ENCODE measurements around the gene GPR160. TPM values are rescaled to one million over a fixed set of nuclear protein-coding genes. Genes with fewer than 3 reads are reported as not detected.
A peak's percentile ranks its signal among the peaks of the same experiment; 100 is the strongest.

Gene GPR160
- total RNA-seq (1 to 10 TPM; 2.8 to 4.1 TPM), polyA plus RNA-seq (10 to 100 TPM in 1 of 2 donors, 1 to 10 TPM in 1; 1.0 to 12.9 TPM)
- long read RNA-seq, donor 1, partial matches to known transcripts, result 1 of 2 reads
- long read RNA-seq, donor 1, other reads (novel, unspliced or antisense), result 0 of 2 reads
- long read RNA-seq, donor 2, partial matches to known transcripts, result 0 of 1 reads
- long read RNA-seq, donor 2, other reads (novel, unspliced or antisense), result 0 of 1 reads

GRCh38 chr3:170037463-170038433 lies at the start of gene GPR160:
Gene GPR160 (plus strand): TSS chr3:170037995. CDS start chr3:170083973, 45,978 bp downstream.
- ATAC-seq (ENCODE audit: low FRiP score), result peak; percentile 44
- Histone ChIP-seq H3K27ac (ENCODE audit: low read depth in 1 of 2, low read length in 2 of 2) (no peak within 1 kb of the TSS), H3K36me3 (ENCODE audit: control insufficient read depth in 1 of 2, insufficient read depth in 2 of 2, low read length in 1 of 2) (no peaks in the 10 kb centered on the region), H3K9me3 (ENCODE audit: control insufficient read depth, low read length) (no peaks in the 10 kb centered on the region), H3K4me3 (ENCODE audit: low read length in 2 of 2) (peak within 1 kb of the TSS; percentile 30 to 34), H3K4me1 (ENCODE audit: control insufficient read depth in 1 of 2, insufficient read depth in 2 of 2, low read length in 2 of 2) (no peaks in the 10 kb centered on the region), H3K27me3 (ENCODE audit: control insufficient read depth in 1 of 2, insufficient read depth in 2 of 2, low read length in 1 of 2) (no peaks in the 10 kb centered on the region)
- intact Hi-C loops (cut with DNase I), result no loop called here
- 5% methylated on average over 64 to 78 of the region's 78 CpGs for WGBS, 2 donors
- peak; percentile 85 to 89 for DNase-seq

- no peak for ATAC-seq (ENCODE audit: low FRiP score)
- no peaks in the 10 kb centered on the region for H3K4me1 ChIP-seq (ENCODE audit: control insufficient read depth in 1 of 2, insufficient read depth in 2 of 2, low read length in 2 of 2)
- no peak overlapping the region for H3K27ac ChIP-seq (ENCODE audit: low read depth in 1 of 2, low read length in 2 of 2)
- no peaks in the 10 kb centered on the region for H3K9me3 ChIP-seq (ENCODE audit: control insufficient read depth, low read length)
- 82 to 88% methylated on average over 4 of the region's 4 CpGs for WGBS, 2 donors
- H3K27me3 ChIP-seq (ENCODE audit: control insufficient read depth in 1 of 2, insufficient read depth in 2 of 2, low read length in 1 of 2), result no peaks in the 10 kb centered on the region
- intact Hi-C loops (cut with DNase I), result loop anchor here in 1 of 2 donors (10.0 kb wide), 1 partner anchor 104 kb away; no protein-coding TSS in a partner anchor
- H3K36me3 ChIP-seq (ENCODE audit: control insufficient read depth in 1 of 2, insufficient read depth in 2 of 2, low read length in 1 of 2), result peaks cover 4 to 5% of the 10 kb centered on the region in 2 donors
- no peak for DNase-seq
- no peak overlapping the region for H3K4me3 ChIP-seq (ENCODE audit: low read length in 2 of 2)
Observed at GRCh38 chr3:169990431-169990830, 47.4 kb upstream of the GPR160 start.

- ATAC-seq (ENCODE audit: low FRiP score) (no peak), DNase-seq (no peak)
- Histone ChIP-seq H3K27me3 (ENCODE audit: control insufficient read depth in 1 of 2, insufficient read depth in 2 of 2, low read length in 1 of 2) (no peaks in the 10 kb centered on the region), H3K4me3 (ENCODE audit: low read length in 2 of 2) (no peak overlapping the region), H3K4me1 (ENCODE audit: control insufficient read depth in 1 of 2, insufficient read depth in 2 of 2, low read length in 2 of 2) (no peaks in the 10 kb centered on the region), H3K36me3 (ENCODE audit: control insufficient read depth in 1 of 2, insufficient read depth in 2 of 2, low read length in 1 of 2) (peaks cover 4 to 5% of the 10 kb centered on the region in 2 donors), H3K27ac (ENCODE audit: low read depth in 1 of 2, low read length in 2 of 2) (no peak overlapping the region), H3K9me3 (ENCODE audit: control insufficient read depth, low read length) (no peaks in the 10 kb centered on the region)
- 44 to 45% methylated on average over 3 of the region's 3 CpGs for WGBS, 2 donors
- intact Hi-C loops (cut with DNase I), result loop anchor here in 1 of 2 donors (10.0 kb wide), 1 partner anchor 103 kb away; no protein-coding TSS in a partner anchor
Observed at GRCh38 chr3:169992156-169992555, 45.6 kb upstream of the GPR160 start.

- intact Hi-C loops (cut with DNase I), result loop anchor here in 1 of 2 donors (10.0 kb wide), 1 partner anchor 102 kb away; no protein-coding TSS in a partner anchor
- H3K36me3 ChIP-seq (ENCODE audit: control insufficient read depth in 1 of 2, insufficient read depth in 2 of 2, low read length in 1 of 2), result peaks cover 4 to 5% of the 10 kb centered on the region in 2 donors
Observed at GRCh38 chr3:169992781-169993180, 45.0 kb upstream of the GPR160 start.

GRCh38 chr3:169993761-169994160 lies 44.0 kb upstream of the GPR160 start:
- WGBS, 2 donors, result 88% methylated on average over 3 of the region's 3 CpGs
- ATAC-seq (ENCODE audit: low FRiP score), result no peak
- intact Hi-C loops (cut with DNase I), result loop anchor here in 1 of 2 donors (10.0 kb wide), 1 partner anchor 101 kb away; no protein-coding TSS in a partner anchor
- Histone ChIP-seq H3K4me1 (ENCODE audit: control insufficient read depth in 1 of 2, insufficient read depth in 2 of 2, low read length in 2 of 2) (no peaks in the 10 kb centered on the region), H3K9me3 (ENCODE audit: control insufficient read depth, low read length) (no peaks in the 10 kb centered on the region), H3K27me3 (ENCODE audit: control insufficient read depth in 1 of 2, insufficient read depth in 2 of 2, low read length in 1 of 2) (no peaks in the 10 kb centered on the region), H3K27ac (ENCODE audit: low read depth in 1 of 2, low read length in 2 of 2) (no peak overlapping the region), H3K36me3 (ENCODE audit: control insufficient read depth in 1 of 2, insufficient read depth in 2 of 2, low read length in 1 of 2) (peaks cover 4 to 5% of the 10 kb centered on the region in 2 donors), H3K4me3 (ENCODE audit: low read length in 2 of 2) (no peak overlapping the region)
- no peak for DNase-seq

More at GRCh38 chr3:169992781-169993180, 45.0 kb upstream of the GPR160 start:
- WGBS, 2 donors, result 85 to 89% methylated on average over 5 of the region's 5 CpGs
- H3K9me3 ChIP-seq (ENCODE audit: control insufficient read depth, low read length), result no peaks in the 10 kb centered on the region
- no peak for DNase-seq
- ATAC-seq (ENCODE audit: low FRiP score), result no peak
- H3K4me3 ChIP-seq (ENCODE audit: low read length in 2 of 2), result no peak overlapping the region
- H3K4me1 ChIP-seq (ENCODE audit: control insufficient read depth in 1 of 2, insufficient read depth in 2 of 2, low read length in 2 of 2), result no peaks in the 10 kb centered on the region
- no peak overlapping the region for H3K27ac ChIP-seq (ENCODE audit: low read depth in 1 of 2, low read length in 2 of 2)
- H3K27me3 ChIP-seq (ENCODE audit: control insufficient read depth in 1 of 2, insufficient read depth in 2 of 2, low read length in 1 of 2), result no peaks in the 10 kb centered on the region

GRCh38 chr3:169996063-169996462 lies 41.7 kb upstream of the GPR160 start:
- H3K4me3 ChIP-seq (ENCODE audit: low read length in 2 of 2), result no peak overlapping the region
- H3K27ac ChIP-seq (ENCODE audit: low read depth in 1 of 2, low read length in 2 of 2), result no peak overlapping the region
- H3K27me3 ChIP-seq (ENCODE audit: control insufficient read depth in 1 of 2, insufficient read depth in 2 of 2, low read length in 1 of 2), result no peaks in the 10 kb centered on the region
- DNase-seq, result no peak
- ATAC-seq (ENCODE audit: low FRiP score), result no peak
- intact Hi-C loops (cut with DNase I), result loop anchor here in 1 of 2 donors (10.0 kb wide), 1 partner anchor 99 kb away; no protein-coding TSS in a partner anchor
- H3K9me3 ChIP-seq (ENCODE audit: control insufficient read depth, low read length), result no peaks in the 10 kb centered on the region
- 85 to 97% methylated on average over 2 of the region's 2 CpGs for WGBS, 2 donors
- H3K4me1 ChIP-seq (ENCODE audit: control insufficient read depth in 1 of 2, insufficient read depth in 2 of 2, low read length in 2 of 2), result no peaks in the 10 kb centered on the region
- H3K36me3 ChIP-seq (ENCODE audit: control insufficient read depth in 1 of 2, insufficient read depth in 2 of 2, low read length in 1 of 2), result peaks cover 2 to 4% of the 10 kb centered on the region in 2 donors

GRCh38 chr3:169998668-169999131 lies 39.1 kb upstream of the GPR160 start:
- Histone ChIP-seq H3K27ac (ENCODE audit: low read depth in 1 of 2, low read length in 2 of 2) (no peak overlapping the region), H3K4me1 (ENCODE audit: control insufficient read depth in 1 of 2, insufficient read depth in 2 of 2, low read length in 2 of 2) (no peaks in the 10 kb centered on the region), H3K9me3 (ENCODE audit: control insufficient read depth, low read length) (no peaks in the 10 kb centered on the region), H3K27me3 (ENCODE audit: control insufficient read depth in 1 of 2, insufficient read depth in 2 of 2, low read length in 1 of 2) (no peaks in the 10 kb centered on the region), H3K4me3 (ENCODE audit: low read length in 2 of 2) (no peak overlapping the region), H3K36me3 (ENCODE audit: control insufficient read depth in 1 of 2, insufficient read depth in 2 of 2, low read length in 1 of 2) (peaks cover 0 to 2% of the 10 kb centered on the region in 2 donors)
- 58 to 65% methylated on average over 2 of the region's 2 CpGs for WGBS, 2 donors
- intact Hi-C loops (cut with DNase I), result loop anchor here in 1 of 2 donors (10.0 kb wide), 1 partner anchor 96 kb away; no protein-coding TSS in a partner anchor
- ATAC-seq (ENCODE audit: low FRiP score) (no peak), DNase-seq (no peak)

- Histone ChIP-seq H3K4me1 (ENCODE audit: control insufficient read depth in 1 of 2, insufficient read depth in 2 of 2, low read length in 2 of 2) (no peaks in the 10 kb centered on the region), H3K27ac (ENCODE audit: low read depth in 1 of 2, low read length in 2 of 2) (no peak overlapping the region), H3K4me3 (ENCODE audit: low read length in 2 of 2) (no peak overlapping the region), H3K27me3 (ENCODE audit: control insufficient read depth in 1 of 2, insufficient read depth in 2 of 2, low read length in 1 of 2) (no peaks in the 10 kb centered on the region), H3K9me3 (ENCODE audit: control insufficient read depth, low read length) (no peaks in the 10 kb centered on the region), H3K36me3 (ENCODE audit: control insufficient read depth in 1 of 2, insufficient read depth in 2 of 2, low read length in 1 of 2) (peaks cover 0 to 2% of the 10 kb centered on the region in 2 donors)
- intact Hi-C loops (cut with DNase I), result loop anchor here in 1 of 2 donors (10.0 kb wide), 1 partner anchor 95 kb away; no protein-coding TSS in a partner anchor
- WGBS, 2 donors, result 95 to 100% methylated on average over 1 of the region's 1 CpG
- DNase-seq (no peak), ATAC-seq (ENCODE audit: low FRiP score) (no peak)
Observed at GRCh38 chr3:169999433-169999832, 38.4 kb upstream of the GPR160 start.
